HCT116 (cell line): ENCODE data around the gene CD33. TPM values are rescaled to one million over a fixed set of nuclear protein-coding genes. Genes with fewer than 3 reads are reported as not detected.

Experiments used
- ATAC-seq: fragments of 200-7000 bp; cut with Tn5 transposase; 2 replicates; pipeline ENCODE4 v1.9.1; 2020; ENCODE audit warnings: mild to moderate bottlenecking, moderate library complexity
- BruUV-seq: library from RNA; stranded (reverse); fragments of 400-500 nt; replicated peaks from 2 replicates; lab custom pipeline; 2021; lab: Mats Ljungman, UMichigan
- CTCF ChIA-PET: fragments of 300-600 bp; sonication (Branson Sonifier 250); formaldehyde crosslinking; loops from one replicate; lab custom pipeline; 2021; ENCODE audit warnings: antibody characterized with exemption; lab: Charles Lee
- POLR2A ChIA-PET: fragments of 300-600, 350-600 bp; sonication (Branson Sonifier 250); formaldehyde crosslinking; loops from one replicate; lab custom pipeline; 2021; ENCODE audit warnings: antibody characterized with exemption; lab: Charles Lee
- RAD21 ChIA-PET, 2 experiments: fragments of 300-600 bp; sonication (Branson Sonifier 250); formaldehyde crosslinking; loops; one replicate each; lab custom pipeline; 2023; ENCODE audit warnings: low total read pairs in 2 of 2; ENCODE audit not compliant: uncharacterized antibody in 2 of 2, unreplicated experiment in 2 of 2, low non-redundant PET in 1 of 2; lab: Charles Lee
- DNase-seq: peaks from one replicate; pipeline ENCODE4 v3.0.0-alpha.2; 2010; ENCODE audit warnings: low read depth, low spot score
- H2AFZ ChIP-seq: fragments of 200-600 bp; shearing (Covaris generic), sonication (generic); 2 replicates; pipeline ENCODE4 v1.6.1; 2017; ENCODE audit warnings: low read depth, mixed run types, mixed read lengths, antibody characterized with exemption, low read length; ENCODE audit not compliant: poor library complexity, severe bottlenecking
- H3K27ac ChIP-seq: 2 replicates; pipeline ENCODE4 v1.5.1; 2012; ENCODE audit warnings: low read depth, low read length
- H3K27me3 ChIP-seq: fragments of 200-600 bp; sonication (generic); 2 replicates; pipeline ENCODE4 v1.6.1; 2016; ENCODE audit warnings: mixed run types, low read length, mixed read lengths; ENCODE audit not compliant: insufficient read depth
- H3K36me3 ChIP-seq, 2 experiments: fragments of 200-500 bp in 1 of 2; fragments of 200-600 bp in 1 of 2; sonication (Bioruptor generic) in 1 of 2; sonication (generic) in 1 of 2; 2 replicates each; pipeline versions ENCODE4 v1.5.1 to v1.6.1; 2014 to 2016; ENCODE audit warnings: low read length in 2 of 2, inconsistent platforms in 1 of 2, mixed read lengths in 1 of 2, mixed run types in 1 of 2; ENCODE audit not compliant: insufficient read depth in 2 of 2, control insufficient read depth in 1 of 2
- H3K4me1 ChIP-seq, 2 experiments: fragments of 200-600 bp in 1 of 2; sonication (generic) in 1 of 2; 2 replicates each; pipeline versions ENCODE4 v1.5.1 to v1.6.1; 2012 to 2017; ENCODE audit warnings: low read length in 2 of 2, inconsistent platforms in 1 of 2, mild to moderate bottlenecking in 1 of 2, mixed read lengths in 1 of 2, mixed run types in 1 of 2, moderate library complexity in 1 of 2; ENCODE audit not compliant: insufficient read depth in 2 of 2, control insufficient read depth in 1 of 2
- H3K4me2 ChIP-seq: fragments of 200-600 bp; sonication (generic); 2 replicates; pipeline ENCODE4 v1.6.1; 2017; ENCODE audit warnings: mixed run types, low read length, mixed read lengths
- H3K4me3 ChIP-seq, 2 experiments: fragments of 200-600 bp in 1 of 2; sonication (generic) in 1 of 2; replicated peaks in 1 of 2; 2 replicates each; pipeline ENCODE4 v1.5.1; 2011 to 2016; ENCODE audit warnings: low read length in 2 of 2, control low read depth in 1 of 2, low read depth in 1 of 2, mild to moderate bottlenecking in 1 of 2, mixed read lengths in 1 of 2, mixed run types in 1 of 2
- H3K79me2 ChIP-seq: fragments of 200-600 bp; sonication (generic); 2 replicates; pipeline ENCODE4 v1.6.1; 2017; ENCODE audit warnings: mild to moderate bottlenecking, mixed run types, low read length, moderate library complexity, mixed read lengths; ENCODE audit not compliant: insufficient read depth
- H3K9ac ChIP-seq: fragments of 200-600 bp; sonication (generic); 2 replicates; pipeline ENCODE4 v1.6.1; 2016; ENCODE audit warnings: low read length, mixed read lengths
- H3K9me2 ChIP-seq: fragments of 200-600 bp; sonication (generic), shearing (Covaris generic); 2 replicates; pipeline ENCODE4 v1.6.1; 2017; ENCODE audit warnings: mixed run types, mild to moderate bottlenecking, moderate library complexity; ENCODE audit not compliant: insufficient read depth
- H3K9me3 ChIP-seq, 2 experiments: fragments of 200-500 bp in 1 of 2; fragments of 200-600 bp in 1 of 2; sonication (Bioruptor generic) in 1 of 2; sonication (generic) in 1 of 2; 2 replicates each; pipeline ENCODE4 v1.6.1; 2014 to 2017; ENCODE audit warnings: low read length in 2 of 2, mixed read lengths in 2 of 2, inconsistent platforms in 1 of 2, low read depth in 1 of 2, mild to moderate bottlenecking in 1 of 2, mixed run types in 1 of 2, moderate library complexity in 1 of 2; ENCODE audit not compliant: control insufficient read depth in 1 of 2, insufficient read depth in 1 of 2
- H4K20me1 ChIP-seq: fragments of 200-600 bp; sonication (generic), shearing (Covaris generic); 2 replicates; pipeline ENCODE4 v1.6.1; 2017; ENCODE audit warnings: mixed run types, mild to moderate bottlenecking, moderate library complexity; ENCODE audit not compliant: insufficient read depth
- CBX3 ChIP-seq: IDR thresholded peaks from 2 replicates; pipeline ENCODE4 v1.6.1; 2012; ENCODE audit warnings: low read depth
- CTCF ChIP-seq, 3 experiments: fragments of 200-600 bp in 1 of 3; sonication (generic) in 1 of 3; IDR thresholded peaks in 2 of 3; conservative IDR thresholded peaks in 1 of 3; 2 replicates each; pipeline ENCODE4 v1.5.1; 2012 to 2017; ENCODE audit warnings: low read depth in 2 of 3, low read length in 2 of 3, antibody characterized with exemption in 1 of 3, borderline replicate concordance in 1 of 3, control low read depth in 1 of 3, mild to moderate bottlenecking in 1 of 3, mixed read lengths in 1 of 3, mixed run types in 1 of 3, moderate library complexity in 1 of 3; ENCODE audit not compliant: insufficient read depth in 1 of 3
- ELF1 ChIP-seq: IDR thresholded peaks from 2 replicates; pipeline ENCODE4 v1.6.1; 2012; ENCODE audit warnings: low read depth, borderline replicate concordance
- FOSL1 ChIP-seq: IDR thresholded peaks from 2 replicates; pipeline ENCODE4 v1.6.1; 2012; ENCODE audit warnings: low read depth
- JUND ChIP-seq: IDR thresholded peaks from 2 replicates; pipeline ENCODE4 v1.6.1; 2012
- POLR2A ChIP-seq: IDR thresholded peaks from 2 replicates; pipeline ENCODE4 v1.7.0; 2011; ENCODE audit warnings: borderline replicate concordance; ENCODE audit not compliant: insufficient read depth, insufficient read length; ENCODE audit errors: extremely low read depth
- POLR2AphosphoS5 ChIP-seq: IDR thresholded peaks from 2 replicates; pipeline ENCODE4 v1.6.1; 2011; ENCODE audit warnings: mild to moderate bottlenecking, low read depth, low read length, moderate library complexity
- REST ChIP-seq: IDR thresholded peaks from 2 replicates; pipeline ENCODE4 v1.6.1; 2012; ENCODE audit warnings: low read depth
- SIN3A ChIP-seq: IDR thresholded peaks from 2 replicates; pipeline ENCODE4 v1.6.1; 2012; ENCODE audit warnings: low read depth
- TCF7L2 ChIP-seq: IDR thresholded peaks from 2 replicates; pipeline ENCODE4 v1.7.0; 2011; ENCODE audit warnings: borderline replicate concordance, inconsistent platforms; ENCODE audit not compliant: insufficient read depth, insufficient read length; ENCODE audit errors: extremely low read depth
- ZBTB33 ChIP-seq: IDR thresholded peaks from 2 replicates; pipeline ENCODE4 v1.6.1; 2011; ENCODE audit warnings: mild to moderate bottlenecking, low read length, moderate library complexity; ENCODE audit not compliant: insufficient replicate concordance; ENCODE audit errors: extremely low read depth
- ZNF274 ChIP-seq: fragments of 200-500 bp; sonication (Bioruptor generic); IDR thresholded peaks from 2 replicates; pipeline ENCODE4 v1.6.1; 2014; ENCODE audit warnings: mild to moderate bottlenecking, low read depth, low read length, inconsistent platforms
- intact Hi-C: fragments of 100-400 bp; cut with micrococcal nuclease; formaldehyde crosslinking; loops from 2 replicates; pipeline ENCODE4 v1.10.0; 2022
- total RNA-seq: library from RNA; stranded (reverse); gene quantifications from one replicate; pipeline ENCODE4 v1.2.1, GENCODE V29; 2021; ENCODE audit not compliant: unreplicated experiment

CD33 gene
- total RNA-seq, 1 experiment from 2014 or later: 3.1 TPM

GRCh38 chr19:51271067-51271466, 46.2 kb downstream of the CD33 start:
- TF ChIP-seq FOSL1 (no peak), REST (no peak), TCF7L2 (no peak), POLR2AphosphoS5 (no peak), CTCF (IDR thresholded peaks at IDR 0.05 in 2 of 3, conservative IDR thresholded peaks at IDR 0.05 in 1 of 3; ENCODE audit: borderline replicate concordance in 1 of 3, insufficient read depth in 1 of 3, low read depth in 2 of 3, low read length in 2 of 3) (no peak), ZNF274 (no peak), SIN3A (no peak), POLR2A (no peak), CBX3 (no peak), JUND (no peak), ZBTB33 (no peak), ELF1 (no peak)
- RAD21 ChIA-PET: no interaction called here
- Histone ChIP-seq H3K79me2 (no peaks in the 10 kb centered on the region), H3K36me3 (no peaks in the 10 kb centered on the region), H3K9me3 (no peaks in the 10 kb centered on the region), H3K4me3 (no peak overlapping the region), H3K4me2 (no peak overlapping the region), H3K27ac (no peak overlapping the region), H2AFZ (no peak overlapping the region), H4K20me1 (no peaks in the 10 kb centered on the region), H3K4me1 (peaks cover 0 to 7% of the 10 kb centered on the region in 2 experiments; a peak in 2 of 4 replicates), H3K9ac (no peak overlapping the region), H3K27me3 (no peaks in the 10 kb centered on the region), H3K9me2 (no peaks in the 10 kb centered on the region)
- CTCF ChIA-PET: interaction anchor here (1.6 kb wide), 1 partner anchor 12 kb away, joined by 6 read pairs; no protein-coding TSS in a partner anchor
- POLR2A ChIA-PET: no interaction called here
- intact Hi-C loops: no loop called here
- DNase-seq (no peak), ATAC-seq (no peak)
- BruUV-seq: no TSS peak
